UCSD-AML1 (cell line): ENCODE measurements around the gene ASB2.

Experiments
- DNase-seq: peaks from one replicate; lab custom pipeline; 2025; ENCODE audit not compliant: unreplicated experiment; lab: John Stamatoyannopoulos, UW

Gene ASB2

GRCh38 chr14:93980456-93981201 is 4.3 kb upstream of the ASB2 start:
- DNase-seq: no peak

- DNase-seq: no peak
Observed at GRCh38 chr14:93978735-93979134, 2.4 kb upstream of the ASB2 start.

GRCh38 chr14:93977790-93978581 is 1.6 kb upstream of the ASB2 start:
- no peak for DNase-seq

- DNase-seq: no peak
Observed at GRCh38 chr14:93977171-93977570, 801 bp upstream of the ASB2 start.

GRCh38 chr14:93975791-93976476 is 436 bp downstream of the ASB2 start:
- DNase-seq: no peak

- DNase-seq: no peak
Observed at GRCh38 chr14:93974833-93975232, 1.5 kb downstream of the ASB2 start.

GRCh38 chr14:93974299-93974698 is 2.1 kb downstream of the ASB2 start:
- no peak for DNase-seq

- no peak for DNase-seq
Observed at GRCh38 chr14:93973607-93974006, 2.8 kb downstream of the ASB2 start.

- no peak for DNase-seq
Observed at GRCh38 chr14:93972618-93973205, 3.7 kb downstream of the ASB2 start.

GRCh38 chr14:93971635-93972027 is 4.7 kb downstream of the ASB2 start:
- no peak for DNase-seq

- no peak for DNase-seq
Observed at GRCh38 chr14:93970965-93971634, 5.3 kb downstream of the ASB2 start.

GRCh38 chr14:93970585-93970964 is 5.8 kb downstream of the ASB2 start:
- DNase-seq: peak; percentile 61

GRCh38 chr14:93969082-93969828 is 7.1 kb downstream of the ASB2 start:
- DNase-seq: peak; percentile 57

GRCh38 chr14:93967637-93968250 is 8.6 kb downstream of the ASB2 start:
- DNase-seq: no peak

- DNase-seq: no peak
Observed at GRCh38 chr14:93965946-93966474, 10.4 kb downstream of the ASB2 start.

GRCh38 chr14:93965287-93965821 is 11.0 kb downstream of the ASB2 start:
- DNase-seq: no peak

- no peak for DNase-seq
Observed at GRCh38 chr14:93964820-93965286, 11.5 kb downstream of the ASB2 start.

GRCh38 chr14:93964281-93964680 is 12.1 kb downstream of the ASB2 start:
- no peak for DNase-seq

GRCh38 chr14:93963692-93964091 is 12.7 kb downstream of the ASB2 start:
- no peak for DNase-seq
